SKM-1 treated with dmso at 0.1 percent for 144 hours (cell line): ENCODE measurements around the gene CLMP.

Source experiments
- DNase-seq: peaks from one replicate; lab custom pipeline; 2025; ENCODE audit not compliant: unreplicated experiment; lab: John Stamatoyannopoulos, UW

CLMP gene

GRCh38 chr11:123030517-123030916 lies 164.5 kb downstream of the CLMP start:
- DNase-seq = no peak

GRCh38 chr11:123020968-123021367 lies 174.1 kb downstream of the CLMP start:
- DNase-seq = peak; percentile 79
